OCI-LY7 (cell line): ENCODE data around the gene TBXA2R. TPM values are rescaled to one million over a fixed set of nuclear protein-coding genes. Genes with fewer than 3 reads are reported as not detected.

Experiments used
- BruUV-seq: library from RNA; stranded (reverse); fragments of 400-500 nt; replicated peaks from 2 replicates; lab custom pipeline; 2021; lab: Mats Ljungman, UMichigan
- CTCF ChIA-PET: fragments of 300-600 bp; sonication (Branson Sonifier 250); formaldehyde crosslinking; loops from one replicate; lab custom pipeline; 2022; ENCODE audit warnings: antibody characterized with exemption; ENCODE audit not compliant: unreplicated experiment; lab: Charles Lee
- POLR2A ChIA-PET: fragments of 300-600 bp; sonication (Branson Sonifier 250); formaldehyde crosslinking; loops from one replicate; lab custom pipeline; 2022; ENCODE audit warnings: antibody characterized with exemption; lab: Charles Lee
- DNase-seq: peaks from one replicate; pipeline ENCODE4 v3.0.0-alpha.2; 2015; ENCODE audit warnings: low spot score
- H2AFZ ChIP-seq: fragments of 200-600 bp; sonication (generic), shearing (Covaris generic); 2 replicates; pipeline ENCODE4 v1.6.1; 2014; ENCODE audit warnings: mild to moderate bottlenecking, antibody characterized with exemption, low read length, moderate library complexity
- H3K27ac ChIP-seq: fragments of 200-600 bp; sonication (generic); 2 replicates; pipeline ENCODE4 v1.5.1; 2014; ENCODE audit warnings: mixed run types, low read depth, mild to moderate bottlenecking, moderate library complexity, low read length, inconsistent platforms; ENCODE audit not compliant: poor library complexity, severe bottlenecking
- H3K36me3 ChIP-seq: fragments of 200-600 bp; sonication (generic); 2 replicates; pipeline ENCODE4 v1.6.1; 2014; ENCODE audit warnings: mild to moderate bottlenecking, antibody characterized with exemption, low read length, moderate library complexity, mixed read lengths; ENCODE audit not compliant: insufficient read depth
- H3K4me1 ChIP-seq: fragments of 200-600 bp; sonication (generic); 2 replicates; pipeline ENCODE4 v1.5.1; 2014; ENCODE audit warnings: mild to moderate bottlenecking, low read length; ENCODE audit not compliant: insufficient read depth, poor library complexity, severe bottlenecking
- H3K4me2 ChIP-seq: fragments of 200-600 bp; sonication (generic); 2 replicates; pipeline ENCODE4 v1.6.1; 2014; ENCODE audit warnings: mild to moderate bottlenecking, low read length
- H3K4me3 ChIP-seq: fragments of 200-600 bp; sonication (generic); 2 replicates; pipeline ENCODE4 v1.5.1; 2014; ENCODE audit warnings: mild to moderate bottlenecking, low read depth, low read length; ENCODE audit not compliant: poor library complexity, severe bottlenecking
- H3K79me2 ChIP-seq: fragments of 200-600 bp; sonication (generic); 2 replicates; pipeline ENCODE4 v1.6.1; 2016; ENCODE audit warnings: low read depth, mild to moderate bottlenecking, low read length, moderate library complexity, mixed read lengths; ENCODE audit not compliant: insufficient read depth
- H3K9me2 ChIP-seq: fragments of 200-600 bp; sonication (generic); 2 replicates; pipeline ENCODE4 v1.6.1; 2016; ENCODE audit warnings: mild to moderate bottlenecking, low read length, mixed read lengths; ENCODE audit not compliant: insufficient read depth
- H3K9me3 ChIP-seq: fragments of 200-600 bp; sonication (generic); 2 replicates; pipeline ENCODE4 v1.6.1; 2014; ENCODE audit warnings: mild to moderate bottlenecking, mixed run types, low read length, mixed read lengths
- H4K20me1 ChIP-seq: fragments of 200-600 bp; sonication (generic); 2 replicates; pipeline ENCODE4 v1.6.1; 2014; ENCODE audit warnings: mild to moderate bottlenecking, antibody characterized with exemption, low read length, moderate library complexity, mixed read lengths; ENCODE audit not compliant: insufficient read depth
- CTCF ChIP-seq: fragments of 200-600 bp; sonication (generic); conservative IDR thresholded peaks from 2 replicates; pipeline ENCODE4 v1.5.1; 2014; ENCODE audit warnings: mild to moderate bottlenecking, antibody characterized with exemption, low read length, moderate library complexity, mixed read lengths
- EZH2phosphoT487 ChIP-seq: fragments of 200-600 bp; sonication (generic); IDR thresholded peaks from 2 replicates; pipeline ENCODE4 v1.6.1; 2018; ENCODE audit warnings: low read depth, borderline replicate concordance, mild to moderate bottlenecking, mixed run types, antibody characterized with exemption, low read length, moderate library complexity, mixed read lengths
- intact Hi-C: fragments of 100-400 bp; cut with micrococcal nuclease; formaldehyde crosslinking; loops from one replicate; pipeline ENCODE4 v1.10.0; 2022; ENCODE audit not compliant: unreplicated experiment
- total RNA-seq, 2 experiments: library from RNA; depleted of rRNA in 1 of 2; stranded (reverse); fragments of >200 nt in 1 of 2; shearing (Covaris generic) in 1 of 2; gene quantifications; 2 replicates each; pipeline ENCODE4 v1.2.3, GENCODE V29; 2014 to 2022

The TBXA2R gene
- total RNA-seq, 2 experiments from 2014 or later, result not detected

- no peak overlapping the region for H2AFZ ChIP-seq
- no peaks in the 10 kb centered on the region for H3K79me2 ChIP-seq
- DNase-seq, result no peak
- TF ChIP-seq CTCF (no peak), EZH2phosphoT487 (no peak)
- H3K4me3 ChIP-seq, result no peak overlapping the region
- no peaks in the 10 kb centered on the region for H3K4me1 ChIP-seq
- no peaks in the 10 kb centered on the region for H4K20me1 ChIP-seq
- ChIA-PET CTCF (interaction anchor here (1.2 kb wide), 1 partner anchor 10 kb away, joined by 4 read pairs; no protein-coding TSS in a partner anchor), POLR2A (no interaction called here)
- BruUV-seq, result no TSS peak
- no peak overlapping the region for H3K4me2 ChIP-seq
- H3K36me3 ChIP-seq, result no peaks in the 10 kb centered on the region
- no peak overlapping the region for H3K27ac ChIP-seq
- no peaks in the 10 kb centered on the region for H3K9me3 ChIP-seq
- H3K9me2 ChIP-seq, result no peaks in the 10 kb centered on the region
- intact Hi-C loops, result no loop called here
These were observed 30.3 kb upstream of the TBXA2R start for GRCh38 chr19:3636962-3637361.

GRCh38 chr19:3636506-3636905 is 29.8 kb upstream of the TBXA2R start:
- no peaks in the 10 kb centered on the region for H3K36me3 ChIP-seq
- H3K79me2 ChIP-seq, result no peaks in the 10 kb centered on the region
- CTCF ChIA-PET, result interaction anchor here (1.2 kb wide), 1 partner anchor 9 kb away, joined by 4 read pairs; no protein-coding TSS in a partner anchor
- H3K27ac ChIP-seq, result no peak overlapping the region
- no TSS peak for BruUV-seq
- POLR2A ChIA-PET, result no interaction called here
- intact Hi-C loops, result no loop called here
- H2AFZ ChIP-seq, result no peak overlapping the region
- H4K20me1 ChIP-seq, result no peaks in the 10 kb centered on the region
- no peak for DNase-seq
- no peaks in the 10 kb centered on the region for H3K9me3 ChIP-seq
- no peak overlapping the region for H3K4me3 ChIP-seq
- H3K9me2 ChIP-seq, result no peaks in the 10 kb centered on the region
- TF ChIP-seq EZH2phosphoT487 (no peak), CTCF (no peak)
- no peak overlapping the region for H3K4me2 ChIP-seq
- H3K4me1 ChIP-seq, result no peaks in the 10 kb centered on the region

- no peaks in the 10 kb centered on the region for H3K79me2 ChIP-seq
- H3K4me2 ChIP-seq, result no peak overlapping the region
- ChIA-PET POLR2A (no interaction called here), CTCF (no interaction called here)
- intact Hi-C loops, result no loop called here
- no peak overlapping the region for H3K4me3 ChIP-seq
- DNase-seq, result no peak
- no peak for TF ChIP-seq EZH2phosphoT487
- TF ChIP-seq CTCF, result no peak
- H4K20me1 ChIP-seq, result no peaks in the 10 kb centered on the region
- H3K9me2 ChIP-seq, result no peaks in the 10 kb centered on the region
- no TSS peak for BruUV-seq
- no peaks in the 10 kb centered on the region for H3K36me3 ChIP-seq
- H3K27ac ChIP-seq, result no peak overlapping the region
- no peaks in the 10 kb centered on the region for H3K9me3 ChIP-seq
- H3K4me1 ChIP-seq, result no peaks in the 10 kb centered on the region
- H2AFZ ChIP-seq, result no peak overlapping the region
These were observed 27.9 kb upstream of the TBXA2R start for GRCh38 chr19:3634496-3635045.
